ENCODE data around the gene TRIM4. TPM values are rescaled to one million over a fixed set of nuclear protein-coding genes. Genes with fewer than 3 reads are reported as not detected.
"Not testable (repeated sequence)": the region's sequence is repeated elsewhere in the genome, so short reads cannot be mapped to it uniquely, and the experiment has no call there.

TRIM4 gene
- total RNA-seq (10 to 100 TPM; 30.7 to 57.0 (median 37.5) TPM), polyA plus RNA-seq (10 to 100 TPM; 17.2 to 52.9 (median 19.5) TPM)
- long read RNA-seq, donor 1, transcript TRIM4-201 (6 exons, 3,374 nt): major isoform, 7 of 7 reads
- long read RNA-seq, donor 1, partial matches to known transcripts: 0 of 7 reads
- long read RNA-seq, donor 1, other reads (novel, unspliced or antisense): 0 of 7 reads
- long read RNA-seq, donor 2, partial matches to known transcripts: 0 of 1 reads
- long read RNA-seq, donor 2, other reads (novel, unspliced or antisense): 0 of 1 reads
- long read RNA-seq, donor 3, partial matches to known transcripts: 0 of 3 reads
- long read RNA-seq, donor 3, other reads (novel, unspliced or antisense): 0 of 3 reads
- long read RNA-seq, donor 4, transcript TRIM4-201 (6 exons, 3,374 nt): major isoform, 39 of 49 reads
- long read RNA-seq, donor 4, partial matches to known transcripts: 3 of 49 reads
- long read RNA-seq, donor 4, other reads (novel, unspliced or antisense): 7 of 49 reads
- long read RNA-seq, donor 5, transcript TRIM4-201 (6 exons, 3,374 nt): major isoform, 137 of 148 reads
- long read RNA-seq, donor 5, partial matches to known transcripts: 2 of 148 reads
- long read RNA-seq, donor 5, other reads (novel, unspliced or antisense): 6 of 148 reads
- long read RNA-seq, donor 6, transcript TRIM4-201 (6 exons, 3,374 nt): major isoform, 27 of 42 reads
- long read RNA-seq, donor 6, partial matches to known transcripts: 6 of 42 reads
- long read RNA-seq, donor 6, other reads (novel, unspliced or antisense): 9 of 42 reads
- long read RNA-seq, donor 7: 0 reads
- long read RNA-seq, donor 8, transcript TRIM4-201 (6 exons, 3,374 nt): major isoform, 5 of 6 reads
- long read RNA-seq, donor 8, partial matches to known transcripts: 0 of 6 reads
- long read RNA-seq, donor 8, other reads (novel, unspliced or antisense): 0 of 6 reads
- long read RNA-seq, donor 9, transcript TRIM4-201 (6 exons, 3,374 nt): major isoform, 5 of 5 reads
- long read RNA-seq, donor 9, partial matches to known transcripts: 0 of 5 reads
- long read RNA-seq, donor 9, other reads (novel, unspliced or antisense): 0 of 5 reads
- long read RNA-seq, donor 10, partial matches to known transcripts: 0 of 3 reads
- long read RNA-seq, donor 10, other reads (novel, unspliced or antisense): 0 of 3 reads

- 0 to 2% (median 1%) methylated on average over 12 to 81 of the region's 81 CpGs for WGBS, 4 donors
- TF ChIP-seq, protein P1, sequence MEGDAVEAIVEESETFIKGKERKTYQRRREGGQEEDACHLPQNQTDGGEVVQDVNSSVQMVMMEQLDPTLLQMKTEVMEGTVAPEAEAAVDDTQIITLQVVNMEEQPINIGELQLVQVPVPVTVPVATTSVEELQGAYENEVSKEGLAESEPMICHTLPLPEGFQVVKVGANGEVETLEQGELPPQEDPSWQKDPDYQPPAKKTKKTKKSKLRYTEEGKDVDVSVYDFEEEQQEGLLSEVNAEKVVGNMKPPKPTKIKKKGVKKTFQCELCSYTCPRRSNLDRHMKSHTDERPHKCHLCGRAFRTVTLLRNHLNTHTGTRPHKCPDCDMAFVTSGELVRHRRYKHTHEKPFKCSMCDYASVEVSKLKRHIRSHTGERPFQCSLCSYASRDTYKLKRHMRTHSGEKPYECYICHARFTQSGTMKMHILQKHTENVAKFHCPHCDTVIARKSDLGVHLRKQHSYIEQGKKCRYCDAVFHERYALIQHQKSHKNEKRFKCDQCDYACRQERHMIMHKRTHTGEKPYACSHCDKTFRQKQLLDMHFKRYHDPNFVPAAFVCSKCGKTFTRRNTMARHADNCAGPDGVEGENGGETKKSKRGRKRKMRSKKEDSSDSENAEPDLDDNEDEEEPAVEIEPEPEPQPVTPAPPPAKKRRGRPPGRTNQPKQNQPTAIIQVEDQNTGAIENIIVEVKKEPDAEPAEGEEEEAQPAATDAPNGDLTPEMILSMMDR (IDR thresholded peaks at IDR 0.05): peak in 3 of 6 experiments; percentile 31 to 37 (median 35)
- TF ChIP-seq POLR2A (IDR thresholded peaks at IDR 0.05): peak; percentile 91 to 95
- Histone ChIP-seq H3K4me3 (peak within 1 kb of the TSS; percentile 43 to 85 (median 74)), H3K36me3 (replicated peaks in 1 of 2) (no peaks in the 10 kb centered on the region), H3K27ac (peak within 1 kb of the TSS; percentile 83 to 99 (median 89)), H3K9me3 (replicated peaks in 1 of 3) (no peaks in the 10 kb centered on the region), H3K4me1 (replicated peaks in 1 of 2) (peaks cover 31 to 33% of the 10 kb centered on the region in 2 donors), H3K27me3 (no peaks in the 10 kb centered on the region)
- intact Hi-C loops (cut with DNase I): no loop called here
- DNase-seq: peak; percentile 88 to 97 (median 94)
Observed at GRCh38 chr7:99918959-99919813, at the start of gene TRIM4. TRIM4 (minus strand) TSS chr7:99919530; CDS start chr7:99919401, 129 bp downstream.

DNA sequence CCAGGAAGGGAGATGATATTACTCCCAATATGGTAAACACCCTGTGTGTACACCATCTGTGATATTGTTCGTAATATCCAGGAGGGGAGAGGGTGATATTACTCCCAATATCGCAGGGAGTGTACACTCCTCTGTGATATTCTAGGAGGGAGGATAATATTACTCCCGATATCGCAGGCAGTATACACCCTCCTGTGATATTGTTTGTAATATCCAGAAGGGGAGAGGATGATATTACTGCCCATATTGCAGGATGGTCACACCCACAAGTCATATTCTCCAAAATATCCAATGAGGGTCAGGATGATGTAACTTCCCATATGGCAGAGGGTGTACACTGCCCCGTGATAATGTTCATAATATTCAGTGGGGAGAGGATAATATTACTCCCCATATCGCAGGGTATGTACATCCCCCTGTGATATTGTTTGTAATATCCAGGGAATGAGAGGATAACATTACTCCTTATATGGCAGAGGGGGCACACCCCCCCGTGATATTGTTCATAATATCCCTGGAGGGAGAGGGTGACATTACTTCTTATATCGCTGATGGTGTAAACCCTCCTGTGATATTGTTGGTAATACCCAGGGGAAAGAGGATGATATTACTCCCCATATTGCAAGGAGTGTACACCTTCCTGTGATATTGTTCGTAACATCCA lies 39.4 kb upstream of the TRIM4 start:
- Histone ChIP-seq H3K9me3 (replicated peaks in 1 of 3) (no peaks in the 10 kb centered on the region), H3K27ac (no peak overlapping the region), H3K4me1 (replicated peaks in 1 of 2) (no peaks in the 10 kb centered on the region), H3K36me3 (replicated peaks in 1 of 2) (no peaks in the 10 kb centered on the region), H3K27me3 (peaks cover 22% of the 10 kb centered on the region), H3K4me3 (no peak overlapping the region)
- TF ChIP-seq POLR2A (IDR thresholded peaks at IDR 0.05): no peak
- TF ChIP-seq, protein P1 (IDR thresholded peaks at IDR 0.05): no peak
- WGBS, 4 donors: 73 to 79% (median 75%) methylated on average over 9 of the region's 9 CpGs
- intact Hi-C loops (cut with DNase I): no loop called here
- no peak for DNase-seq

- Histone ChIP-seq H3K27ac (no peak overlapping the region), H3K4me3 (no peak overlapping the region), H3K27me3 (peaks cover 14% of the 10 kb centered on the region), H3K9me3 (replicated peaks in 1 of 3) (no peaks in the 10 kb centered on the region), H3K36me3 (replicated peaks in 1 of 2) (no peaks in the 10 kb centered on the region), H3K4me1 (replicated peaks in 1 of 2) (no peaks in the 10 kb centered on the region)
- TF ChIP-seq, protein P1 (IDR thresholded peaks at IDR 0.05): no peak
- no peak for TF ChIP-seq POLR2A (IDR thresholded peaks at IDR 0.05)
- WGBS, 4 donors: 50 to 65% (median 57%) methylated on average over 6 of the region's 6 CpGs
- intact Hi-C loops (cut with DNase I): no loop called here
- no peak for DNase-seq
Observed at GRCh38 chr7:99955247-99955646, 35.9 kb upstream of the TRIM4 start.

GRCh38 chr7:99954643-99955042 lies 35.3 kb upstream of the TRIM4 start:
- DNase-seq; H3K27ac ChIP-seq; H3K4me3 ChIP-seq; intact Hi-C loops (cut with DNase I); H3K36me3 ChIP-seq (replicated peaks in 1 of 2); H3K9me3 ChIP-seq (replicated peaks in 1 of 3); H3K4me1 ChIP-seq (replicated peaks in 1 of 2): not testable (repeated sequence)
- H3K27me3 ChIP-seq: peaks cover 11% of the 10 kb centered on the region
- WGBS, 4 donors: 90 to 96% (median 93%) methylated on average over 7 of the region's 7 CpGs

Data from adrenal gland (tissue), 19 donors.